Measurements from ENCODE around the gene ANKRD44. TPM values are rescaled to one million over a fixed set of nuclear protein-coding genes. Genes with fewer than 3 reads are reported as not detected.

ANKRD44 gene
- total RNA-seq, 1 experiment from 2014 or later = 2.4 TPM

- H3K9me3 ChIP-seq (ENCODE audit: low read length) = no peaks in the 10 kb centered on the region
- no peaks in the 10 kb centered on the region for H3K27me3 ChIP-seq (ENCODE audit: low read length)
- ATAC-seq = no peak
- H3K9ac ChIP-seq (ENCODE audit: low read length) = no peak overlapping the region
- ChIA-PET POLR2A (ENCODE audit: unreplicated experiment) (no interaction called here), CTCF (interaction anchor here (0.6 to 0.7 kb wide), 2 partner anchors 40 to 199 kb away, joined by 3 to 4 read pairs; no protein-coding TSS in a partner anchor)
- no peaks in the 10 kb centered on the region for H3K79me2 ChIP-seq (ENCODE audit: low read length)
- no peaks in the 10 kb centered on the region for H3K9me2 ChIP-seq (replicated peaks; ENCODE audit: low read length)
- TF ChIP-seq EZH2phosphoT487 (IDR thresholded peaks at IDR 0.05; ENCODE audit: borderline replicate concordance, low read length) (no peak), CTCF (conservative IDR thresholded peaks at IDR 0.05; ENCODE audit: low read depth, low read length) (0 out of 2 replicates have a peak, but pooled peaks have one; percentile 15), EZH2 (IDR thresholded peaks at IDR 0.05; ENCODE audit: low read length, unreplicated experiment) (no peak)
- BruUV-seq (replicated peaks) = no TSS peak
- no peak overlapping the region for H3K4me3 ChIP-seq (ENCODE audit: low read length)
- no peak overlapping the region for H3K27ac ChIP-seq (ENCODE audit: low read length)
- H4K20me1 ChIP-seq (ENCODE audit: low read length) = no peaks in the 10 kb centered on the region
- H3K4me1 ChIP-seq (ENCODE audit: insufficient read depth, low read length) = peaks cover 21% of the 10 kb centered on the region
- DNase-seq = no peak
- H3K4me2 ChIP-seq (ENCODE audit: low read length) = no peak overlapping the region
- H3F3A ChIP-seq (ENCODE audit: low read length, unreplicated experiment) = no peaks in the 10 kb centered on the region
- H2AFZ ChIP-seq (ENCODE audit: low read length) = no peak overlapping the region
- H3K36me3 ChIP-seq (ENCODE audit: low read depth, low read length) = no peaks in the 10 kb centered on the region
- intact Hi-C loops (cut with micrococcal nuclease) = loop anchor here (2.0 to 10.0 kb wide), 2 partner anchors 57 to 171 kb away; no protein-coding TSS in a partner anchor
These were observed 176.4 kb downstream of the ANKRD44 start for GRCh38 chr2:197134206-197134605.

DNA sequence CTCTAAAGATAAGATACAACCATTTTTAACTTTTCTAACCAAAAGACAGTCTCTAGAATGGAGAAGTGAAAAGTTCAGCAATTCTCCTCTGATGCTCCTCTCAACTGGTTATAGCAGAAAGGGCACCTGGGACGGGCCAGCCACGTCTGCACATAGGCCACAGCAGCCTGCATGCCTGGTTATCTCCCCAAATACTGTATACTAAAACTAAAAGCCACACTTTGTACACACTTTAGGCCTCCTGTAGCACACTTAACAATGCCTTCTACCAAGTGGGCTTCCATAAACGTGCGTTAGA lies 179.1 kb downstream of the ANKRD44 start:
- no peaks in the 10 kb centered on the region for H3K36me3 ChIP-seq (ENCODE audit: low read depth, low read length)
- intact Hi-C loops (cut with micrococcal nuclease) = loop anchor here (10.0 kb wide), 1 partner anchor 173 kb away; no protein-coding TSS in a partner anchor
- TF ChIP-seq CTCF (conservative IDR thresholded peaks at IDR 0.05; ENCODE audit: low read depth, low read length) = no peak
- TF ChIP-seq EZH2 (IDR thresholded peaks at IDR 0.05; ENCODE audit: low read length, unreplicated experiment) = no peak
- no peak for TF ChIP-seq EZH2phosphoT487 (IDR thresholded peaks at IDR 0.05; ENCODE audit: borderline replicate concordance, low read length)
- H4K20me1 ChIP-seq (ENCODE audit: low read length) = no peaks in the 10 kb centered on the region
- no peak overlapping the region for H3K27ac ChIP-seq (ENCODE audit: low read length)
- H3F3A ChIP-seq (ENCODE audit: low read length, unreplicated experiment) = no peaks in the 10 kb centered on the region
- no peaks in the 10 kb centered on the region for H3K9me2 ChIP-seq (replicated peaks; ENCODE audit: low read length)
- H3K79me2 ChIP-seq (ENCODE audit: low read length) = no peaks in the 10 kb centered on the region
- no peaks in the 10 kb centered on the region for H3K27me3 ChIP-seq (ENCODE audit: low read length)
- DNase-seq (no peak), ATAC-seq (no peak)
- no peak overlapping the region for H3K4me2 ChIP-seq (ENCODE audit: low read length)
- ChIA-PET CTCF (no interaction called here), POLR2A (ENCODE audit: unreplicated experiment) (no interaction called here)
- no peaks in the 10 kb centered on the region for H3K9me3 ChIP-seq (ENCODE audit: low read length)
- no peaks in the 10 kb centered on the region for H3K4me1 ChIP-seq (ENCODE audit: insufficient read depth, low read length)
- no peak overlapping the region for H3K4me3 ChIP-seq (ENCODE audit: low read length)
- BruUV-seq (replicated peaks) = no TSS peak
- H2AFZ ChIP-seq (ENCODE audit: low read length) = no peak overlapping the region
- H3K9ac ChIP-seq (ENCODE audit: low read length) = no peak overlapping the region

DNA sequence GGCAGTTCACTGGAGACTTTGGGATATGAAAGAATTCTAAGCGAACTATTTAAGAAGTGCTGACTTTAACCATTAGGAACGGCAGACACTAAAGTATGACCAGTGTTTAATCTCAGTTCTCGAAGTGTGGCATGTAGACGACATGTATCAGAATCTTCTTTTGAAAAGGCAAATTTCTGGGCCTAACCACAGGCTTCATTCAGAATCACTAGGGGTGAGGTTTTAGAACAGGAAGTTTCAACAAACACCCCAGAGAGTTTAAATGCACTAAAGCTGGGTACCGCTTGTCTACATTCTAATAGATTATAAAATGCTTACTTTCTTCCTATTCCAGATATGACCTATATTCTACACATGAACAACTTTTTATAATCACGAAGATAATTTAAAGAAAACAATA lies 180.3 kb downstream of the ANKRD44 start:
- Histone ChIP-seq H3K4me3 (ENCODE audit: low read length) (no peak overlapping the region), H3K79me2 (ENCODE audit: low read length) (no peaks in the 10 kb centered on the region), H3K4me2 (ENCODE audit: low read length) (no peak overlapping the region), H3K27me3 (ENCODE audit: low read length) (no peaks in the 10 kb centered on the region), H3F3A (ENCODE audit: low read length, unreplicated experiment) (no peaks in the 10 kb centered on the region), H3K9me3 (ENCODE audit: low read length) (no peaks in the 10 kb centered on the region), H2AFZ (ENCODE audit: low read length) (no peak overlapping the region), H3K36me3 (ENCODE audit: low read depth, low read length) (no peaks in the 10 kb centered on the region), H3K4me1 (ENCODE audit: insufficient read depth, low read length) (no peaks in the 10 kb centered on the region), H3K27ac (ENCODE audit: low read length) (no peak overlapping the region), H4K20me1 (ENCODE audit: low read length) (no peaks in the 10 kb centered on the region), H3K9me2 (replicated peaks; ENCODE audit: low read length) (no peaks in the 10 kb centered on the region), H3K9ac (ENCODE audit: low read length) (no peak overlapping the region)
- ChIA-PET POLR2A (ENCODE audit: unreplicated experiment) (no interaction called here), CTCF (no interaction called here)
- no peak for ATAC-seq
- DNase-seq = no peak
- no TSS peak for BruUV-seq (replicated peaks)
- TF ChIP-seq EZH2phosphoT487 (IDR thresholded peaks at IDR 0.05; ENCODE audit: borderline replicate concordance, low read length) (no peak), EZH2 (IDR thresholded peaks at IDR 0.05; ENCODE audit: low read length, unreplicated experiment) (no peak), CTCF (conservative IDR thresholded peaks at IDR 0.05; ENCODE audit: low read depth, low read length) (no peak)
- intact Hi-C loops (cut with micrococcal nuclease) = loop anchor here (10.0 kb wide), 1 partner anchor 174 kb away; no protein-coding TSS in a partner anchor

Data from PC-3 (cell line).